Erythroblast (primary cell): ENCODE data around the gene DTD1.

Experiments
- GATA1 ChIP-seq: IDR thresholded peaks from 2 replicates; pipeline ENCODE4 v1.6.1; 2011; ENCODE audit warnings: low read depth, mild to moderate bottlenecking, control low read depth, low read length, moderate library complexity
- POLR2A ChIP-seq: IDR thresholded peaks from 2 replicates; pipeline ENCODE4 v1.6.1; 2011; ENCODE audit warnings: mild to moderate bottlenecking, low read length

- TF ChIP-seq POLR2A: no peak
- TF ChIP-seq GATA1: no peak
Observed at GRCh38 chr20:18775633-18776032, 187.8 kb downstream of the DTD1 start.
